Measurements from ENCODE around the gene CPNE2. TPM values are rescaled to one million over a fixed set of nuclear protein-coding genes. Genes with fewer than 3 reads are reported as not detected.

Gene CPNE2
- polyA plus RNA-seq (2011; rRNA removed): 51.0 and 80.6 TPM in 2 replicates
- polyA minus RNA-seq (2011; rRNA and poly(A)+ RNA removed): 28.0 and 46.9 TPM in 2 replicates

GRCh38 chr16:57091975-57092785 is at the start of gene CPNE2:
Gene CPNE2, plus strand, starts transcription at chr16:57092583. Its CDS starts 18,160 bp downstream, at chr16:57110743.
- DNase-seq (ENCODE audit: low read depth): no peak
- Histone ChIP-seq H3K36me3 (ENCODE audit: control insufficient read depth, insufficient read depth, low read length) (no peaks in the 10 kb centered on the region), H3K27me3 (ENCODE audit: control insufficient read depth, insufficient read depth, low read length) (no peaks in the 10 kb centered on the region), H3K4me3 (ENCODE audit: low read depth, low read length) (peak within 1 kb of the TSS; percentile 74)
- ChIA-PET POLR2A (interaction anchor here (0.6 kb wide), 1 partner anchor 31 kb away, joined by 3 read pairs; no protein-coding TSS in a partner anchor), CTCF (interaction anchor here (0.6 to 2.6 kb wide), 35 partner anchors 8 to 615 kb away, joined by 3 to 19 read pairs (median 4); partner anchors contain the start of gene ARL2BP)
- no peak for TF ChIP-seq CTCF (IDR thresholded peaks at IDR 0.05; ENCODE audit: insufficient read depth, low read depth, low read length)

- CTCF ChIA-PET: interaction anchor here (0.7 kb wide), 1 partner anchor 138 kb away, joined by 3 read pairs; no protein-coding TSS in a partner anchor
- H3K36me3 ChIP-seq (ENCODE audit: control insufficient read depth, insufficient read depth, low read length): peaks cover 9% of the 10 kb centered on the region
- POLR2A ChIA-PET: no interaction called here
- TF ChIP-seq CTCF (IDR thresholded peaks at IDR 0.05; ENCODE audit: insufficient read depth, low read depth, low read length): no peak
- no peak for DNase-seq (ENCODE audit: low read depth)
- H3K4me3 ChIP-seq (ENCODE audit: low read depth, low read length): no peak overlapping the region
- H3K27me3 ChIP-seq (ENCODE audit: control insufficient read depth, insufficient read depth, low read length): no peaks in the 10 kb centered on the region
Observed at GRCh38 chr16:57043248-57043647, 49.1 kb upstream of the CPNE2 start.

DNA sequence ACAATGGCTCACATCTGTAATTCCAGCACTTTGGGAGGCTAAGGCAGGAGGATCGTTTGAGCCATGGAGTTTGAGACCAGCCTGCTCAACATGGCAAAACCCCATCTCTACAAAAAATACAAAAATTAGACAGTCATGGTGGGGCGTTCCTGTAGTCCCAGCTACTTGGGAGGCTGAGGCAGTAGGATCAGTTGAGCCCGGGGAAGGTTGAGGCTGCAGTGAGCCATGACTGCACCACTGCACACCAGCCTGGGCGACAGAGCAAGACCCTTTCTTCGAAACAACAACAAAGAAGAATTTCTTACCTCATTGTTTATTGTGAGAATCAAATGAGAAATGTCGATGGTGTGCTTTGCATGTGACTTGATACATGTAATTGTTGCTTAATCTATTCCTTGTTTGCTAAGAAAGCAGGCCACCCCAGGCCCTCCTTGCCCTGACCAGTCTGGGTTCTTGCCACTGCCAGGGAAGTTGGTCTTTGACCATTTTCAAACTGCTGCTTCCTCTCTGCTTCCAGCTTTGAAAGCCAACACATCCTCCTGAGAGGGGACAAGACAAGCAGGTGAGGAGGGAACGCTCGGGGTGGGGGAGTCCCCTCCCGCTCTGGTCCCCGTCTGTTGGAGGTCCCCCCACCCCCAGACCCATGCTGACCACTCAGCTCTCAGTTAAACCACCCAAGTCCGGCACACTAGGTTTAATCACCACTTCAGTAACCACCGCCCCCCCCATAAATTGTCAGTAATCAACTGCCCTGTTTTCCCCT is 47.3 kb upstream of the CPNE2 start:
- H3K36me3 ChIP-seq (ENCODE audit: control insufficient read depth, insufficient read depth, low read length): peaks cover 9% of the 10 kb centered on the region

DNA sequence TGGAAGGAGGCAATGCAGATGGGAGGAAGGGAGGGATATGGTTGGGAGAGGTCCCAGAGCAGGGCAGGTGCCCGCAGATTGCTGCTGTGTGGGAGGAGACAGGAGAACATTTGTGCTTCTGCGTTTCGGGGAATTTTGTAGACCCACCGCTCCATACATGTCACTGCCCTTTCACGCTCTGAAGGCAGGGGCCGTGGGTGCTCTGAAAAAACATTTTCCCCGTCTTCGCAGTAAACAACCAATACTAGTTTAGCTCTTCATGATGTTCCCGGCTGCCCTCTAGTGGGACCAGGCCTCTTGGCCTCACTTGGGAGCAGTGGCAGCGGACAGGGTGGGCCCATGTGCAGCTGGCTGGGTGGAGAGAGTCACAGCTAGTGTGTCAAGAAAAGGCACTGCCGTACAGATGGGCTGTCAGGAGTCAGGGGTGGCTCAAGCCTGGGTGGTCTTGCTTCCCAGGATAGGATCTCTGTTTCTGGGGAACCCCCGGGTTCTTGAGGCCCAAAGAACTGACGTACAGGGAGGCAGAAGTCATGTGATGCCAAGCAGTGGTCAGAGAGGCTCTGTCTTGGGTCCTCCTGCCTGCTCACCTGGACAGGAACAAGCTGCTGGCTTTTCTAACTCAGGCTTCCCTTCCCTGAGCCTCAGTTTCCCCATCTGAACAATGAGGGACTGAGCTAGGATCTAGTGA is 46.5 kb upstream of the CPNE2 start:
- Histone ChIP-seq H3K27me3 (ENCODE audit: control insufficient read depth, insufficient read depth, low read length) (no peaks in the 10 kb centered on the region), H3K36me3 (ENCODE audit: control insufficient read depth, insufficient read depth, low read length) (peaks cover 4% of the 10 kb centered on the region), H3K4me3 (ENCODE audit: low read depth, low read length) (no peak overlapping the region)
- POLR2A ChIA-PET: no interaction called here
- DNase-seq (ENCODE audit: low read depth): no peak
- CTCF ChIA-PET: interaction anchor here (0.6 to 2.9 kb wide), 19 partner anchors 11 to 253 kb away, joined by 3 to 19 read pairs (median 5); partner anchors contain the start of gene SLC12A3
- TF ChIP-seq CTCF (IDR thresholded peaks at IDR 0.05; ENCODE audit: insufficient read depth, low read depth, low read length): peak; percentile 83

More for the DNA sequence above, 47.3 kb upstream of the CPNE2 start:
- DNase-seq (ENCODE audit: low read depth): no peak
- CTCF ChIA-PET: interaction anchor here (0.6 to 2.9 kb wide), 16 partner anchors 12 to 252 kb away, joined by 3 to 19 read pairs (median 5); partner anchors contain the start of gene SLC12A3
- no peak overlapping the region for H3K4me3 ChIP-seq (ENCODE audit: low read depth, low read length)
- TF ChIP-seq CTCF (IDR thresholded peaks at IDR 0.05; ENCODE audit: insufficient read depth, low read depth, low read length): no peak
- H3K27me3 ChIP-seq (ENCODE audit: control insufficient read depth, insufficient read depth, low read length): no peaks in the 10 kb centered on the region
- POLR2A ChIA-PET: no interaction called here
